HUES6 (cell line): ENCODE measurements around the gene RPS27L.

Experiments used
- H3K27ac ChIP-seq: 2 replicates; pipeline ENCODE4 v1.7.0; 2013; ENCODE audit warnings: low read depth, mild to moderate bottlenecking, low read length, inconsistent platforms
- H3K27me3 ChIP-seq: 2 replicates; pipeline ENCODE4 v1.6.1; 2013; ENCODE audit warnings: low read length; ENCODE audit not compliant: control insufficient read depth, insufficient read depth
- H3K36me3 ChIP-seq: 2 replicates; pipeline ENCODE4 v1.6.1; 2013; ENCODE audit warnings: low read length; ENCODE audit not compliant: control insufficient read depth, insufficient read depth
- H3K4me1 ChIP-seq: 2 replicates; pipeline ENCODE4 v1.6.1; 2013; ENCODE audit warnings: low read length; ENCODE audit not compliant: control insufficient read depth, insufficient read depth
- H3K4me3 ChIP-seq: 2 replicates; pipeline ENCODE4 v1.5.1; 2013; ENCODE audit warnings: low read depth, low read length
- H3K9ac ChIP-seq: one replicate; pipeline ENCODE4 v1.6.1; 2013; ENCODE audit warnings: mild to moderate bottlenecking, low read length
- H3K9me3 ChIP-seq: 2 replicates; pipeline ENCODE4 v1.6.1; 2013; ENCODE audit warnings: low read depth, low read length; ENCODE audit not compliant: control insufficient read depth, insufficient read depth

RPS27L gene

DNA sequence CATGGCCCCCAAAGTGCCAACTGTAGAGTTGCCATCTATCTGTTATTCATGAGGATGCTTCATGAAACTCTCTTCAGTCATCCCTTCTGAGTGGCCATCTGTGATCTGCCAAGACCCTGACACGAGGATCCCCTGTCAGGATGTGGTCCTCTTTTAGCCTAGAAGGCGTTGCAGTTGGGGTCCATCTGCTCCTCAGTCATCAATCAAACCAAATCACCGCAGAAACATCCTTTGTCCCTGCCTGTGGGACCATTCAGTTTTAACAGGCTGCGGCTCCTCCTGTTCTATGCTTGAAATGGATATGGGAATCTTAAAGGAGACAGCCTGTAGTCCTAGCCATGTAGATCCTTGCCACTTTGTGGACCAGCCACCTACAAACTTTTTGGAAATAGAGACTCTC, 5.9 kb upstream of the RPS27L start:
- Histone ChIP-seq H3K9ac (no peak overlapping the region), H3K9me3 (peaks cover 6% of the 10 kb centered on the region; the same call in 1 of the 2 replicates)

DNA sequence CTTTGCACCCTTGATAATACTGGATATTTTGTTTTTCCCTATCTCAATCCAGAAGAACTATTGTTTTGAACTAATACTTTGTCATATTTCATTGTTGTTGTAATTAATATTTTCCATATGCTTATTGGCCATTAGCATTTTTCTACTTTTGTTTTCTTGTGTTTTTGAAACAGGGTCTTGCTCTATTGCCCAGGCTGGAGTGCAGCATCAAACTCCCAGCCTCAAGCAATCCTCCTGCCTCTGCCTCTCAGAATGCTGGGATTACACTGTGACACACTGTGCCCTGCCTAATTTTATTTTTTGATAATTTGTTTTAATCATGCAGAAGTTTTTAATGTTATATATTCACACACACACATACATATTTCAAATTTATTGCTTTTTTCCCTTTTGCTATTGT, 3.4 kb upstream of the RPS27L start:
- H3K4me3 ChIP-seq, result no peak overlapping the region
- no peak overlapping the region for H3K27ac ChIP-seq
- H3K9ac ChIP-seq, result no peak overlapping the region
- 0 out of 2 replicates have a peak, but pooled peaks cover 3% of the 10 kb centered on the region for H3K9me3 ChIP-seq
- H3K4me1 ChIP-seq, result peaks cover 3% of the 10 kb centered on the region; the same call in 1 of the 2 replicates
- H3K36me3 ChIP-seq, result 0 out of 2 replicates have a peak, but pooled peaks cover under 1% of the 10 kb centered on the region
- no peaks in the 10 kb centered on the region for H3K27me3 ChIP-seq

More for the DNA sequence above, 5.9 kb upstream of the RPS27L start:
- Histone ChIP-seq H3K36me3 (no peaks in the 10 kb centered on the region), H3K27ac (no peak overlapping the region), H3K4me1 (no peaks in the 10 kb centered on the region; the same call in 1 of the 2 replicates), H3K4me3 (no peak overlapping the region), H3K27me3 (no peaks in the 10 kb centered on the region)

DNA sequence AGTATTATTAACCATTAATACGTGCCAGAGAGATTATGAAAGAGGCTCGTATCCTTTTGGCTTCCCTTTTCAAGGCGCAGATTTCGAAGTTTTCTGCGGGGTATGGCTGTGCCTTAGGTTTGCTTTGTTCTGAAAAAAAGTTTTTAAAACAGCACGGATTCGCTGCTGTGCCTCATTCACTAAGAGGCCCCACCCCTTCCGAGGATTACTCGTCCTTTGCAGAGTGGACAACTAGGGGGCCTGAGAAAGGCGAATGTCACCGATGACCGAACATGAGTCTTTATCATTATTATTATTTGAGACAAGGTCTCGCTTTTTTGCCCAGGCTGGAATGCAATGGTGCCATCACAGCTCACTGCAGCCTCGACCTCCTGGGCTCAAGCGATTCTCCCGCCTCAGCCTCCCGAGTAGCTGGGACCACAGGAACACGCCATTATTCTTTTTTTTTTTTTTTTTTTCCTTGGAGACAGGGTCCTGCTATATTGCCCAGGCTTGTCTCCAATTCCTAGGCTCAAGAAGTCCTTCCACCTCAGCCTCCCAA, 684 bp upstream of the RPS27L start:
- Histone ChIP-seq H3K4me3 (peak overlapping the region; percentile 99), H3K27me3 (no peaks in the 10 kb centered on the region), H3K27ac (peak overlapping the region; percentile 94), H3K36me3 (peaks cover 21% of the 10 kb centered on the region), H3K4me1 (0 out of 2 replicates have a peak, but pooled peaks cover 3% of the 10 kb centered on the region), H3K9me3 (0 out of 2 replicates have a peak, but pooled peaks cover 3% of the 10 kb centered on the region), H3K9ac (peak overlapping the region; percentile 96)

DNA sequence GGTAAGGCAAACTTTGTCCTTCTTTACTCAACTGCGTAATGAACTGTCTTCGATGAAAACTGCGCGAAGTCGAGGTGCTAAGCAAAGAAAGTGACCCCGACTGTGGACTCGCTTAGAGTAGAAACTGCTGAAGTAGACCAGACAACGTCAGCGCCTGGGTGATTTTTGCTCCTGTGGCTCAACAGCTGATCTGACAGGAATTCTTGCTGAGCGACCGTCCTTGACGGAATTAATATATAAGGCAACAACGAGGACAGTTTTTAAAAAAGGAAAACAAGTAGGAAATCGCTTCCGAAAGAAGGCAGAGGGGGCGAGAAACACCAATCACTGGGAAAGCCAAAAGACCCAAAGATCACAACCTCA, 541 bp downstream of the RPS27L start:
- 0 out of 2 replicates have a peak, but pooled peaks cover 3% of the 10 kb centered on the region for H3K9me3 ChIP-seq
- peak overlapping the region; percentile 94 for H3K27ac ChIP-seq
- H3K36me3 ChIP-seq, result peaks cover 31% of the 10 kb centered on the region

DNA sequence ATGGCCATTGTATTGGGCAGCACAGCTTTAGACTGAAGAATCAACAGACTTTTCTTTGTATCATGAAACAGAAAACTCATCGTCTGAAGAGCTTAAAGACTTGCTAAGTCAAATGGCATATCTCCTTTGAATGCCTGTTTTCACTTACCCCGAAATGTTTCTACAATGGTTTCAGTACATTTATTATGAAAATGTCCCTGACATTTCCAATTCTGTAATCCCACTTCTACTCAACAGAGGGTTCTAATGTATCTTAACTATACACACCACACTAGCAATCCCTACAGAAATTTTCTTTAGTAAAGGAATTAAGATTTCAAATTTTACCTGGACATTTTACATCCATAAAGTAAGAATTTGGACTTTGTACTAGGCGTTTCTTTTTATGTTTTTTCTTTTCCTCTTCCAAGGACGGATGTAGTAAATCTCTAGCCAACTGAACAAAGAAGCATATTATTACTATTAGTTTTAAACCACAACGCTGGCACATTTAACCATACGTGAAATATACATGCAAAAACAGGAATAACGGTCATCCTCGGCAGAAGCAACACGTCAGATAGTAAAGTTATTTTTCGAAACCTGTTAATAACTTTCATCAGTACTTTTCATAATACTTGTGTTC, 1.1 kb downstream of the RPS27L start:
- H3K9me3 ChIP-seq, result 0 out of 2 replicates have a peak, but pooled peaks cover 3% of the 10 kb centered on the region
- H3K4me1 ChIP-seq, result 0 out of 2 replicates have a peak, but pooled peaks cover 3% of the 10 kb centered on the region
- H3K4me3 ChIP-seq, result peak overlapping the region; percentile 99
- H3K9ac ChIP-seq, result peak overlapping the region; percentile 96
- no peak overlapping the region; the same call in 1 of the 2 replicates for H3K27ac ChIP-seq
- H3K36me3 ChIP-seq, result peaks cover 34% of the 10 kb centered on the region
- no peaks in the 10 kb centered on the region for H3K27me3 ChIP-seq

More for the DNA sequence above, 541 bp downstream of the RPS27L start:
- no peaks in the 10 kb centered on the region for H3K27me3 ChIP-seq
- peak overlapping the region; percentile 99 for H3K4me3 ChIP-seq
- peak overlapping the region; percentile 96 for H3K9ac ChIP-seq
- H3K4me1 ChIP-seq, result 0 out of 2 replicates have a peak, but pooled peaks cover 3% of the 10 kb centered on the region

DNA sequence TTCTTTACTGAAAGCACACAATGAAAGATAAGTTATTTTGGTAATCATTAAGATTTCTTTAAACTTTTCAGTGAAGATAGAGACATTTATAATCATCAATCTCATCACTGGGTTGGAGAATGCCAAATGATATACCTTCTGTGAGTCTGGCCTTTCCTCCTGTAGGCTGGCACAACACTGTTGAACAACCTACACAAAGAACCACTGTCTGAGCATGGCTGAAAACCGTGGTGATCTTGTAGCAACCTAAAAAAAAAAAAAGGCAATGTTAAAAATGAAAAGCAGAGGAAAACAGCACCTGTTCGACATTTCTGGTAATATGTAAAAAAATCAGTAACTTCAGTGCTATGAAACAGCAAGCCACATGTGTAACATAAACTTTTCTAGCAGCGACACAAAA, 1.8 kb downstream of the RPS27L start:
- Histone ChIP-seq H3K4me3 (peak overlapping the region; percentile 99; the same call in 1 of the 2 replicates), H3K36me3 (peaks cover 34% of the 10 kb centered on the region), H3K4me1 (0 out of 2 replicates have a peak, but pooled peaks cover 3% of the 10 kb centered on the region), H3K9me3 (0 out of 2 replicates have a peak, but pooled peaks cover 3% of the 10 kb centered on the region), H3K27me3 (no peaks in the 10 kb centered on the region), H3K9ac (no peak overlapping the region), H3K27ac (no peak overlapping the region)

DNA sequence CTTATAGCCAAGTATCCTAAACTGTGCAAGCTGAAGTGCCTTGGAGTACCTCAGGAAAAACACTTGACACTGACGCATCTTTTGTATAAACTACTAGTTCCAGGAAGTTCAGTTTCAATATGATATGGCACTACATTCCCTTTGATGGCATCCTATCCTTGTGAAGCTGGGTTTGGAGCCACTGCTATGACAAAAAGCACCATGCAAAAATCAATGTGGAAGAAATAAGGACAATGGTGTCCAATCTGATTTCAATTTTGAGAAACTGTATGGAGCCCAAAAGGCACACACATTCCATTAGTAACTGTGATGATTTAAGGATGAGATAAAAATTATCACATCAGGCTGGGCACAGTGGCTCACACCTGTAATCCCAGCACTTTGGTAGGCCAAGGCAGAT, 5.6 kb downstream of the RPS27L start:
- H3K27ac ChIP-seq, result no peak overlapping the region
- H3K4me3 ChIP-seq, result no peak overlapping the region
- no peaks in the 10 kb centered on the region for H3K27me3 ChIP-seq
- H3K36me3 ChIP-seq, result peaks cover 44% of the 10 kb centered on the region
- no peaks in the 10 kb centered on the region for H3K9me3 ChIP-seq
- no peak overlapping the region for H3K9ac ChIP-seq
- H3K4me1 ChIP-seq, result 0 out of 2 replicates have a peak, but pooled peaks cover 3% of the 10 kb centered on the region

DNA sequence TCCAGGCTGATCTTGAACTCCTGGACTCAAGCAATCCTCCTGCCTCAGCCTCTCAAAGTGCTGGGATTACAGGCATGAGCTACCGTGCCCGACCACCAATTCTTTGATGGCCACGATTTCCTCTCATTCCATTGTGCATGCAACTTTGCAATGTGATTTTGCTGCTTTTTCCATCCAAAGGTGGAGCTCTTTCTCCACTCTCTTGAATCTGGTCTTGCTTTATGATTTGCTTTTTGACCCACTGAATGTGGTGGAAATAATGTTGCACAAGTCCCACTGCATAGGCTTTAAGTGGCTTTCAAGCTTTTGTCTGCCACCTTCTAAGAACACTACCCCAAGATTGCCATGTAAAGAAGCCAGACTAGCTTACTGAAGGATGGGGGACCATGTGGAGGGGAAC, 10.6 kb downstream of the RPS27L start:
- Histone ChIP-seq H3K4me1 (no peaks in the 10 kb centered on the region), H3K9me3 (no peaks in the 10 kb centered on the region; the same call in 1 of the 2 replicates), H3K36me3 (peaks cover 13% of the 10 kb centered on the region), H3K27me3 (no peaks in the 10 kb centered on the region), H3K27ac (no peak overlapping the region), H3K4me3 (no peak overlapping the region), H3K9ac (no peak overlapping the region)

DNA sequence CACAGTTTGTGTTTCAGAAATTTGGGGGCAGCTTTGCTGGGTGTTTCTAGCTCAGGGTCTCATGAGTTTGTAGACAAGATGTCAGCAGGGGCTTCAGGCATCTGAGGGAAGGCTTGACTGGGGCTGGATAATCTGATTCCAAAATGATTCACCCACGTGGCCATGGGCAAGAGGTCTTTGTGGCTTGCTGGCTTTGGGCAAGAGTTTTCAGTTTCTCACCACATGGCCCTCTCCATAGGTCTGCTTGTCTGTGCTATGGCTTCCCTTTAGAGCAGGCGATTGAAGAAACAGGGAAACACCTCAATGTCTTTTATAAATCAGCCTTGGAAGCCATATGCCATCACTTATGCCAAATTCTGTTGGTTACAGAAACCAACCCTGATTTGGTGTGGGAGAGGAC, 11.9 kb downstream of the RPS27L start:
- Histone ChIP-seq H3K4me1 (no peaks in the 10 kb centered on the region), H3K27ac (no peak overlapping the region), H3K36me3 (peaks cover 11% of the 10 kb centered on the region), H3K4me3 (no peak overlapping the region), H3K9me3 (no peaks in the 10 kb centered on the region; the same call in 1 of the 2 replicates), H3K9ac (no peak overlapping the region), H3K27me3 (no peaks in the 10 kb centered on the region)

DNA sequence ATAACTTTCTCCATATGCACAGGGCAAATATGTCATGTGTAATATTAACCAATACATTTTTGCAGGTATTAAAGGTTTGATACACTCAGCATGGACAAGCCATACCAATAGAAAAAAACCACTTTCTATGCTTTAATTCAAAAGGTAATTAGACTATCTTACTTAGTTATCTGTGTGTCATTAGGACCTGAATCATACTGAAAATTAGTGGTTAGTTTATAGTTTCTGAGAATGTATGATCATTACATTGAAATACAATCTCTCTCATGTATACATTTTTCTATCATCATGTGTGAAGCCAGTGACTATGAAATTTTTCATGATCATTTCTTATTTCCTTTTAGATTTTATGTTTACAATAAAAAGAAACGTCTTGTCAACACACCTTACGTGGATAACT, 16.3 kb downstream of the RPS27L start:
- H3K4me1 ChIP-seq, result no peaks in the 10 kb centered on the region

DNA sequence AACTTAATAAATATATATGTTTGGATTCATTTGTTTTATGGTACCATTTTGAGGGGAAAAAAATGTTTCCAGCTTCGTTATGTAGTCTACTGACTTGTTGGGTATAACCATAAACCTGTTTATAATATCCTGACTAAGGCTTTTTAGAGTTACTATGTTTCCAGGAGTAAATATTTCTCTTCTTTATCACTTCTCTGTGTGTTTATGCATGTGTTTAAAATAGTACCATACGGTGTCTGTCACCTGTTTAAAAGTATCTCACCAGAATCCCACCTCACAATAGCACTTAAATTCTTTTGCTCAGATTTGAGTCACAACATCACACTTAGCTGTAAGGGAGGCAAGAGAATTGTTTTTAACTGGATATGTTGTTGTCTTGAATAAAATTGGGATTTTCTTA, 20.5 kb downstream of the RPS27L start:
- Histone ChIP-seq H3K27me3 (no peaks in the 10 kb centered on the region), H3K4me1 (no peaks in the 10 kb centered on the region), H3K4me3 (no peak overlapping the region), H3K27ac (no peak overlapping the region), H3K9me3 (no peaks in the 10 kb centered on the region), H3K9ac (no peak overlapping the region), H3K36me3 (no peaks in the 10 kb centered on the region)

More for the DNA sequence above, 16.3 kb downstream of the RPS27L start:
- no peak overlapping the region for H3K4me3 ChIP-seq
- no peak overlapping the region for H3K9ac ChIP-seq
- H3K36me3 ChIP-seq, result no peaks in the 10 kb centered on the region
- no peaks in the 10 kb centered on the region; the same call in 1 of the 2 replicates for H3K9me3 ChIP-seq
- H3K27me3 ChIP-seq, result no peaks in the 10 kb centered on the region
- H3K27ac ChIP-seq, result no peak overlapping the region
